Neutrophil (primary cell): ENCODE data around the gene KHDC4.

Experiments used
- H3K27ac ChIP-seq: fragments of 200-600 bp; sonication (generic); 2 replicates; pipeline ENCODE4 v1.5.1; 2016; ENCODE audit warnings: mild to moderate bottlenecking, moderate library complexity
- H3K27me3 ChIP-seq: fragments of 200-600 bp; sonication (generic); 2 replicates; pipeline ENCODE4 v1.6.0; 2016; ENCODE audit warnings: mild to moderate bottlenecking
- H3K36me3 ChIP-seq: fragments of 200-600 bp; sonication (generic); 2 replicates; pipeline ENCODE4 v1.5.1; 2017
- H3K4me1 ChIP-seq, 2 experiments: fragments of 200-600 bp in 1 of 2; sonication (generic) in 1 of 2; 1 replicate in 1 of 2; 2 replicates in 1 of 2; pipeline versions ENCODE4 v1.5.1 to v1.6.1; 2013 to 2016; ENCODE audit warnings: low read depth in 1 of 2, low read length in 1 of 2, mild to moderate bottlenecking in 1 of 2, moderate library complexity in 1 of 2; ENCODE audit not compliant: control insufficient read depth in 1 of 2, insufficient read depth in 1 of 2
- H3K4me3 ChIP-seq, 2 experiments: fragments of 200-600 bp in 1 of 2; sonication (generic) in 1 of 2; 1 replicate in 1 of 2; 2 replicates in 1 of 2; pipeline ENCODE4 v1.5.1; 2013 to 2016; ENCODE audit warnings: low read depth in 1 of 2, low read length in 1 of 2, mild to moderate bottlenecking in 1 of 2, moderate library complexity in 1 of 2
- H3K9me3 ChIP-seq: fragments of 200-600 bp; sonication (generic); 2 replicates; pipeline ENCODE4 v1.5.1; 2016
- TF ChIP-seq, protein P1 (sequence below): fragments of 200-600 bp; sonication (generic); IDR thresholded peaks from 2 replicates; pipeline ENCODE4 v1.5.1; 2016; ENCODE audit warnings: antibody characterized with exemption

KHDC4 gene

GRCh38 chr1:155884982-155885381 lies 49.2 kb downstream of the KHDC4 start:
- H3K27ac ChIP-seq = no peak overlapping the region
- no peaks in the 10 kb centered on the region for H3K27me3 ChIP-seq
- TF ChIP-seq, protein P1, sequence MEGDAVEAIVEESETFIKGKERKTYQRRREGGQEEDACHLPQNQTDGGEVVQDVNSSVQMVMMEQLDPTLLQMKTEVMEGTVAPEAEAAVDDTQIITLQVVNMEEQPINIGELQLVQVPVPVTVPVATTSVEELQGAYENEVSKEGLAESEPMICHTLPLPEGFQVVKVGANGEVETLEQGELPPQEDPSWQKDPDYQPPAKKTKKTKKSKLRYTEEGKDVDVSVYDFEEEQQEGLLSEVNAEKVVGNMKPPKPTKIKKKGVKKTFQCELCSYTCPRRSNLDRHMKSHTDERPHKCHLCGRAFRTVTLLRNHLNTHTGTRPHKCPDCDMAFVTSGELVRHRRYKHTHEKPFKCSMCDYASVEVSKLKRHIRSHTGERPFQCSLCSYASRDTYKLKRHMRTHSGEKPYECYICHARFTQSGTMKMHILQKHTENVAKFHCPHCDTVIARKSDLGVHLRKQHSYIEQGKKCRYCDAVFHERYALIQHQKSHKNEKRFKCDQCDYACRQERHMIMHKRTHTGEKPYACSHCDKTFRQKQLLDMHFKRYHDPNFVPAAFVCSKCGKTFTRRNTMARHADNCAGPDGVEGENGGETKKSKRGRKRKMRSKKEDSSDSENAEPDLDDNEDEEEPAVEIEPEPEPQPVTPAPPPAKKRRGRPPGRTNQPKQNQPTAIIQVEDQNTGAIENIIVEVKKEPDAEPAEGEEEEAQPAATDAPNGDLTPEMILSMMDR = no peak
- H3K4me3 ChIP-seq = no peak overlapping the region
- no peaks in the 10 kb centered on the region for H3K9me3 ChIP-seq
- no peaks in the 10 kb centered on the region for H3K4me1 ChIP-seq
- no peaks in the 10 kb centered on the region for H3K36me3 ChIP-seq

GRCh38 chr1:155884031-155884960 lies 49.9 kb downstream of the KHDC4 start:
- no peak overlapping the region for H3K27ac ChIP-seq

GRCh38 chr1:155882766-155883165 lies 51.4 kb downstream of the KHDC4 start:
- no peaks in the 10 kb centered on the region for H3K4me1 ChIP-seq
- TF ChIP-seq, protein P1 = no peak
- no peaks in the 10 kb centered on the region for H3K36me3 ChIP-seq
- H3K4me3 ChIP-seq = no peak overlapping the region
- no peak overlapping the region for H3K27ac ChIP-seq
- no peaks in the 10 kb centered on the region for H3K9me3 ChIP-seq
- no peaks in the 10 kb centered on the region for H3K27me3 ChIP-seq

More at GRCh38 chr1:155884031-155884960, 49.9 kb downstream of the KHDC4 start:
- Histone ChIP-seq H3K9me3 (no peaks in the 10 kb centered on the region), H3K4me3 (no peak overlapping the region), H3K36me3 (no peaks in the 10 kb centered on the region), H3K4me1 (no peaks in the 10 kb centered on the region), H3K27me3 (no peaks in the 10 kb centered on the region)
- TF ChIP-seq, protein P1 = no peak

DNA sequence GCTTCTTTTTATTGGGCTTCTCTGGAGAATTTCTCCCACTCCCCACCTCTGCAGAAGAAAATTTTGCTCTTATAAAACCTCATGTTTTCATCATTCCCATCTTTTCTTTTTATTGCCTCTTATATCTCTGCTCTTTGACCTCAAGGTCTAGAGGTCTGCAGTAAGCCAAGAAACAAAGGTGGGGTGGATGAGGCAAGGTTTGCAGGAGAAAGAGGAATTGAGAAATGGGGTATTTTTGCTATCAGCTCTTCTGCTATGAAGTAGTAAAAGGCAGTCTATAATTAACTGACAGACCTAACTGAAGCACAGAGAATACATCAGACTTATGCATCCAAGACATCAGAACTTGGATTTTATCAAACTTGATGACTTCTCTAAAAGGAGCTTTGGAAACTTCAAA lies 52.0 kb downstream of the KHDC4 start:
- Histone ChIP-seq H3K27ac (no peak overlapping the region), H3K36me3 (no peaks in the 10 kb centered on the region), H3K9me3 (no peaks in the 10 kb centered on the region), H3K4me1 (no peaks in the 10 kb centered on the region), H3K4me3 (no peak overlapping the region), H3K27me3 (no peaks in the 10 kb centered on the region)
- TF ChIP-seq, protein P1 = no peak

GRCh38 chr1:155880950-155881349 lies 53.3 kb downstream of the KHDC4 start:
- H3K36me3 ChIP-seq = no peaks in the 10 kb centered on the region
- H3K27me3 ChIP-seq = no peaks in the 10 kb centered on the region
- H3K4me3 ChIP-seq = no peak overlapping the region
- TF ChIP-seq, protein P1 = no peak
- no peaks in the 10 kb centered on the region for H3K9me3 ChIP-seq
- H3K4me1 ChIP-seq = no peaks in the 10 kb centered on the region
- H3K27ac ChIP-seq = no peak overlapping the region
